ENCODE results near the gene TNK1.

DNA sequence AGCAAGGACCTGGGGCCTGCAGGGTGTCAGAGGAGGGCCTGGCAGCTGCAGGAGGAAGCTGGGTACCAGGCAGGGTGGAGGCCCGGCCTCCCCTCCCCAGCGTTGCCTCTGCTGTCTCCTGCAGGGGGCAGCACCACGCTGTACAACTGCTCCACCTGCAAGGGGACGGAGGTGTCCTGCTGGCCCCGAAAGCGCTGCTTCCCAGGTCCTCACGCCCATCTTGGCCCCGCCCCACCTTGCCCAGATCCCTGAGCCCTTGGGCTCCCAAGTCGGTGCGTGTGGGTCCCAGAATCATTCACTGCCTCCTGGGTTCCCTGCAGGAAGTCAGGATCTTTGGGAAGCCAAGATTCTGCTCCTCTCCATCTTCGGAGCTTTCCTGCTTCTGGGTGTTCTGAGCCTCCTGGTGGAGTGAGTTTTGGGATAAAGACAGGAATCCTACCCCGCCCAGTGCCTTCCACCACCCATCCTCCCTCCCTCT lies 24.8 kb upstream of the TNK1 start:
- TF ChIP-seq CTCF (IDR thresholded peaks at IDR 0.05; ENCODE audit: extremely low read depth in 1 of 2, insufficient read depth in 1 of 2, low read depth in 1 of 2, low read length in 2 of 2) (peak; percentile 93 to 94), POLR2AphosphoS5 (IDR thresholded peaks at IDR 0.05; ENCODE audit: insufficient read depth, low read depth, low read length) (peak; percentile 38), POLR2A (IDR thresholded peaks at IDR 0.05; ENCODE audit: low read depth, low read length) (peak; percentile 20), MAX (IDR thresholded peaks at IDR 0.05; ENCODE audit: insufficient read depth, insufficient read length) (no peak), EZH2 (IDR thresholded peaks at IDR 0.05; ENCODE audit: borderline replicate concordance, low read depth, low read length, severe bottlenecking) (no peak), MYC (IDR thresholded peaks at IDR 0.05; ENCODE audit: low read depth, low read length) (no peak), FOS (IDR thresholded peaks at IDR 0.05; ENCODE audit: borderline replicate concordance, insufficient read depth, low read length) (no peak), JUN (IDR thresholded peaks at IDR 0.05; ENCODE audit: borderline replicate concordance, insufficient read depth, insufficient read length, low read depth) (no peak), GATA2 (IDR thresholded peaks at IDR 0.05; ENCODE audit: insufficient read depth, insufficient read length, low read depth, low read length) (no peak)
